SH-SY5Y (cell line): ENCODE measurements around the gene RASGEF1C.

Source experiments
- GATA2 ChIP-seq: IDR thresholded peaks from 2 replicates; pipeline ENCODE4 v1.6.1; 2011; ENCODE audit warnings: mild to moderate bottlenecking, low read depth, low read length
- GATA3 ChIP-seq: IDR thresholded peaks from 2 replicates; pipeline ENCODE4 v1.6.1; 2011; ENCODE audit warnings: low read depth, mild to moderate bottlenecking, low read length, moderate library complexity

Gene RASGEF1C

DNA sequence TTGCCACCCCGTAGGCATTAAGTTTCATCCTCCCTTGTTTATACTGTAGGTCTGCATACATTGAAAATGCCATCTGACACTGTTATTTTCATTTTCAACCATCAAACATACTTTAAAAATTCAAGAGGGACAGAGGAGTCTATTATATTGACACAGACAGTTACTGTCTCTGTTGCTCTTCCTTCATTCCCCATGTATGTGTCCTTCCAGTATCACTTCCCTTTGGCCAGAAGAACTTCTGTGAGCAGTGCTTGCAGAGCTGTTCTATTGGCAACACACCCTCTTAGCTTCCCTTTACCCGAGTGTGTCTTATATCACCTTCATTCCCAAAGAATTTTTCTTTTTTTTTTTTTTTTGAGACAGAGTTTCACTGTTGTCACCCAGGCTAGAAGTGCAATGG, 42.8 kb downstream of the RASGEF1C start:
- TF ChIP-seq GATA3 (no peak), GATA2 (no peak)

GRCh38 chr5:180162304-180162661, 46.7 kb downstream of the RASGEF1C start:
- no peak for TF ChIP-seq GATA2
- TF ChIP-seq GATA3 = no peak

GRCh38 chr5:180161420-180162303, 47.3 kb downstream of the RASGEF1C start:
- TF ChIP-seq GATA2 (no peak), GATA3 (no peak)

DNA sequence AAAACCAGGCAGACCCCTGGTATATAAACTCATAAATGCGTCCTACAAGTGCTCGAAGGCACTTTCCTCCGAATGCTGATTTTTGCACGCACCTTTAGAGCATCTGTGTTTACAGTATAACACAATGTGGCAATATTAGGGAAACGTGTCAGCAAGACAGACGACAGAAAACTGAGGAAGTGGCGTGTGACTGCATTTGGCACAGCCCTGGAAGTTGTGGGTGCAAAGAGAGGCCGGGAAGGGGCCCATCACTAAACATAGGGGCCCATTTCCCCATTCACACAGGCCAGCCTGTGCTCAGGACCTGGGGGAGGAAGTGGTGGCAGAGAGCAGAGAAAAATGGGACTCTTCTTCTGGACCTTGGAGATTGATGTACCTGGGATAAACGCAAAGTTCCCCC, 48.2 kb downstream of the RASGEF1C start:
- no peak for TF ChIP-seq GATA2
- TF ChIP-seq GATA3 = no peak

DNA sequence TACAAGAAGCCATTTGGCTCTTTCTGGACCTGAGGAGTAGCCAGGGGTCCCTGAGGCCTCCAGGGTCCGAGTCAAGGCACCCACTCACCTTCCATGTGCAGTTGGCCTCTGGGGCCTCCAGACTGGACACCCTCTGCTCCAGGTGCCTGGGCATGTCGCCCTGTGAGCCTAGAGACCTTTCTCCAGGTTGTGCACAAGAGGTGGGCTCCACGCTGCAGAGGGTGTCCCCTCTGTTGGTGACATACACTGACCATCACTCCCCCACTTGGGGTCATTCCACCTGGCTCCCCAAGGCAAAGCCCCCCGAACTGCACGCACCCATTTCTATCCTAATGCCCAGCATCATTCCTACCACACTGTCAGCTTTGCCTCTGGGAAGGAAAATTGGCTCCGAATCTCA, 48.8 kb downstream of the RASGEF1C start:
- TF ChIP-seq GATA3 = no peak
- no peak for TF ChIP-seq GATA2

DNA sequence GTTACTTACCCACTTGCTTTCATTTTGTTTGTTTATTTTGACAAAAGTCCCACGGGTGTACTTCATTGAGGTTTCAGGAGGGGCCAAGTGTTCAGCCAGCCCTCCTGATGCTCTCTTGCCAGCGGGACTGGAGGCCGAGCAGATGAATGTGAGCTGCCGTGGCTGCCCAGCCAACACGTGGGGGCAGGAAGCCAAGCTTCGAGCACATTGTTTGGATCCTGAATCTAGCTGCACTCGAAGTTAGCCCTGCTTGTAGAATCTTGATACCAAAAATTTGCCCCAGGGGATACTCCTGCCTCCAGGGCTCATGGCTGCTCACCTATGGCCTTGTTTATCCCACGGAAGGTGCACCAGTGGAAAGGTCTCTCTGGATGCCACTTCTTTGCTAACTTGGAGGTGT, 49.3 kb downstream of the RASGEF1C start:
- TF ChIP-seq GATA3 = no peak
- no peak for TF ChIP-seq GATA2

DNA sequence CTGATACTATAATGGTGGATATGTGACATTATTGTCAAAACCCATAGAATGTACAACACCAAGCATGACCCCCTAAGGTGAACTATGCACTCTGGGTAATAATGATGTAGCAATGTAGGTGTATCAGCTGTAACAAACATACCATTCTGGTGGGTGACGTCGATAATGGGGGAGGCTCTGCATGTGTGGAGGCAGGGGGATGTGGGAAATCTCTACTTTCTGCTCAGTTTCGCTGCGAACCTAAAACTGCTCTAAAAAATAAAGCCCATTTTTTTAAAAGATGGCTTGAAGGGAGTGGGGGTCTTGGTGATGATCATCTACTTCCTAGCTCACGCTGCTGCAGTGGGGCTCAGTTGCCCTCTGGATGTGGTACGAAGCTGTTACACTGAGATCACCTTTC, 51.1 kb downstream of the RASGEF1C start:
- TF ChIP-seq GATA3 (no peak), GATA2 (no peak)

DNA sequence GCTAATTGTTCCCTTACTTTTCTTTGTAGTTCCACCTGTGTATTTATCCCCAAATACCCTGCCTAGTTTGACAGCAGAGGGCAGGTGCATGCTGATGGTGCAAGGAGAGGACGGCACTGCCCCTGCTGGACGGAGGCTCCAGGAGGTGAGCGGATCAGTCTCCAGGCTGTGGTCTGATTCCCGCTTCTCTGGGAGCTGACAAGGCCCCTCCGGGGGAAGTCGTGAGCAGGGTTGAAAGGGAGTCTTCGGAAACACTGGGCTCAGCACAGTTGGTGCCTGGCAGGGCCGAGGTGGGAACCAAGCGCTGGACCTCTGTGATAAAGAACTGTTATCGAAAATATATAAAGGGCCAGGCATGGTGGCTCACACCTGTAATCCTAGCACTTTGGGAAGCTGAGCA, 52.9 kb downstream of the RASGEF1C start:
- TF ChIP-seq GATA3 = no peak
- TF ChIP-seq GATA2 = no peak

GRCh38 chr5:180155365-180155926, 53.6 kb downstream of the RASGEF1C start:
- no peak for TF ChIP-seq GATA3
- TF ChIP-seq GATA2 = no peak

DNA sequence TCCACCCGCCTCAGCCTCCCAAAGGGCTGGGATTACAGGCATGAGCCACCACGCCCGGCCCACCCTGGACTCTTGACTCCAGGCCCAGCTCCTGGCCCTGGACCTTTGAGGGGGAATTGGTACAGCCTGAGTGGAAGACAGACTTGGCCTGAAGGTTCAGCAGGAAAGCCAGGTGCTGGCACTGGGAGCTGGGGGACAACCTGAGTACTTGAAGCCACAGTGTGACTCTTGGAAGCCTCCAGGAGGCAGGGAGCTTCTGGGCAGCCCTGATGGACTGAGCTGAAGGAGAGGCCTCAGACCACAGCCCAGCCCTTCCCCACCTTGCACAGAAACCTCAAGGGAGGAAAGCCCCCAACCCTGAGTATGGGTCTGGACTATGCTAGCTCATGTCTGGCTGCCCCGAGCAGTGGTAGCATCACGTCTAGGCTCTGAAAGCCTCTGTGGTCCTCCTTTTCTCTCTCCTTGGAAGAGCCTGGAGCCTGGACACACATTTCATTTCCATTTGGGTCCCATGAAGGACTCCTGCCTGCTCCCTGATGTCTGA, 54.1 kb downstream of the RASGEF1C start:
- TF ChIP-seq GATA2 = no peak
- no peak for TF ChIP-seq GATA3

DNA sequence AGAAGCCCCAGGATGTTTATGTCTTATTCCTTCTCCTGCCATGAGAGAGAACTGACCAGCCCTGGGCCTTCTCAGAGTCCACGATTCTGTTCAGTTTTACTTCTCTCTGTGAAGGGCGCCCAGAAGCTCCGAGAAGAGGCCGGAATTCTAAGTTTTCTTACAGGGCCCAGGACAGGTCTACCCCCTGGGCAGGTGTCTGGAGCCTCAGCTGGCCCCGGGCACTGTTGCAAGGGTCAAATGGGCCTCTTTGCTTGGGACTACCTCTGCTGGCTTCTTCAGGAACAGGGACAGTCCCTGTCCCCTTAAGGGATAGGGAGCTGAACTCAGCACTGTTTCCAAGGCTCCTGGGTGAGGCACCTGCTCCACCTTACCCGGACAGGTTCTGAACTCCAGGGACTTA, 55.0 kb downstream of the RASGEF1C start:
- no peak for TF ChIP-seq GATA3
- no peak for TF ChIP-seq GATA2

DNA sequence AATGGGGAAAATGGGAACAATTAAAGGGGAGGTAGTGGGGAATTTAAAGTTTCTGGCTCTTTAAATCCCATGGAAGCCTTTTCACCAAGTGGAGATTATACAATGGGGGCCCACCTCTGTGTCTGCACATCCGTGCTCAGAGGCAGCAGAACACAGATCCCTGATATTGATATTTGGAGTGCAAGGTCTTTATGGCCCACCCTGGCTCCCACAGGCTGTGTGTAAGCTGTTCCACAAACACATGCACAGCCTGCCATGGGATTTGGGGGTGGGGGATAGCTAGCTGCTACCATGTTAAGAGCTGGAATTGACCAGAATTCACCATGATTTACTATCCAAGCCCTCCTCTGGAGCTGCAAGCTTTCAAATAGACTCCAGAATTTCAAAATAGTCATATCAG, 55.9 kb downstream of the RASGEF1C start:
- TF ChIP-seq GATA2 (no peak), GATA3 (no peak)

DNA sequence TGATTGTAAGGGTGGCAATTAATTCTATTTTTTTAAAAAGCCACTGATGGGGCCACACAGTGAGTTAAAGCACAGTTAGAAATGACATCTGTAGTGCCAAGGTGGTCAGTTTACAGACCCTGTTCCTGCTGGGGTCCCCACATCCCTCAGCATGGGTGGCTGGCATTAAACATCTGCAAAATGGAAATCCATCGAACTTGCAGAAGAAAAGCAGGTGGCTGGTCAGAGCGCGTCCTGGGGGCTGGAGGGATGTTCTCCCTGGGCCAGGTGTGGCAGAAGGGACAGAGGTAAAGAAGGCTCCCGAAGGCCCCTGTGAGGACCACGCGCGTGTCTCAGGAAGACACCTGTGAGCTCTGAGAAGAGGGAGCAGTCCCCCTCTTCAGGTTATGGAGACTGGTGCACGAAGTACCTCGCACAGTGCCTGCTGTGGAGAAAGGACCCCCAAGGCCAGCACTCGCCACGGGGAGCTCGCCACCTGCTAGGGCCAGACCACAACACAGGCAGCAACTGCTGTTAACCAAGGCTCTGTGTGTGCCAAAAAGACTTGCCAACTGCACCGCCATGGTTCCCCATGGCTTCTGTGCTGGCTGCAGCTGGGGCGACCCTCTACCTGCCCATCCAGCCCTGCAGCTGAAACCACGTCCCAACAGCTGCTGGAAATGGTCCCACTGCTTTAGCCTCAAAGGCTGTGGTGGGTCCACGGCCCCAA, 65.2 kb downstream of the RASGEF1C start:
- TF ChIP-seq GATA3 (no peak), GATA2 (no peak)

GRCh38 chr5:180142824-180143610, 66.0 kb downstream of the RASGEF1C start:
- TF ChIP-seq GATA2 (no peak), GATA3 (no peak)
